GM13976 (cell line): ENCODE results near the gene NR0B1.

Experiments
- DNase-seq: peaks from one replicate; pipeline ENCODE4 v3.0.0; 2012; ENCODE audit warnings: low spot score
- CTCF ChIP-seq: IDR thresholded peaks from 2 replicates; pipeline ENCODE4 v1.5.1; 2012; ENCODE audit warnings: borderline replicate concordance, mild to moderate bottlenecking; ENCODE audit not compliant: insufficient read depth; ENCODE audit errors: extremely low read depth, missing control alignments, control extremely low read depth
- in situ Hi-C: fragments of 300-500 bp; cut with MboI; formaldehyde crosslinking; loops from one replicate; pipeline ENCODE4 v1.12.0; 2022; ENCODE audit warnings: low sequenced_read_pairs, mixed read lengths, inconsistent platforms; ENCODE audit not compliant: unreplicated experiment

NR0B1 gene

GRCh38 chrX:30312858-30313257 lies 3.7 kb upstream of the NR0B1 start:
- in situ Hi-C loops: no loop called here
- TF ChIP-seq CTCF: no peak
- DNase-seq: no peak

- DNase-seq: no peak
- no peak for TF ChIP-seq CTCF
- in situ Hi-C loops: no loop called here
Measured at GRCh38 chrX:30310429-30311206, 1.4 kb upstream of the NR0B1 start.

- in situ Hi-C loops: no loop called here
- TF ChIP-seq CTCF: no peak
- peak; percentile 12 for DNase-seq
Measured at GRCh38 chrX:30308263-30309138, 689 bp downstream of the NR0B1 start.

- TF ChIP-seq CTCF: no peak
- DNase-seq: no peak
- in situ Hi-C loops: no loop called here
Measured at GRCh38 chrX:30307466-30307865, 1.7 kb downstream of the NR0B1 start.

GRCh38 chrX:30304866-30305265 lies 4.3 kb downstream of the NR0B1 start:
- no peak for DNase-seq
- no peak for TF ChIP-seq CTCF
- in situ Hi-C loops: no loop called here

DNA sequence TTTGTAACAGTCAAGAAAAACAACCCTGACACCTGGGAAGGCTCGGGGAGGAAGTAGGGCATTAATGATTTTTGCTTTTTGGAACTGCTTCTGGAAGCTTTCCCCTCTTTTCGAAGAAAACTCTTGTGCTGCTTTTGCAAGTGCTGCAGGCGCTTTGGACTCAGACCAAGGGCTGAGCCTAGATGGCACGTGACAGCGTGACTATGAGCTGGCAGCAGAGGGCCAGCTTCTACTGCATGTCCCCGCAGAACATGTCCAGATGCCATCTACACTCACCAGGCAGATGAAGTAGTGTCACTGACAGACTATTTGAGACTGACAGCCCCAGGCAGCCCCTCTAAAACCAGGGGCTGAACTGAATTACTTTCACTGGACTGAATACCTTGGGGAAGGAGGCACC lies 6.2 kb downstream of the NR0B1 start:
- TF ChIP-seq CTCF: no peak
- in situ Hi-C loops: no loop called here
- no peak for DNase-seq
